ENCODE results near the gene UGT1A8. TPM values are rescaled to one million over a fixed set of nuclear protein-coding genes. Genes with fewer than 3 reads are reported as not detected.

UGT1A8 gene
- total RNA-seq, 1 donor from 2014 or later, result not detected

GRCh38 chr2:233684640-233685039, 67.2 kb downstream of the UGT1A8 start:
- no peak for TF ChIP-seq CTCF (IDR thresholded peaks at IDR 0.05)
- no peak for DNase-seq (ENCODE audit: extremely low spot score, unreplicated experiment)
- no peak overlapping the region for H3K27ac Mint-ChIP-seq (ENCODE audit: unreplicated experiment)

GRCh38 chr2:233686928-233687327, 69.5 kb downstream of the UGT1A8 start:
- no peaks in the 10 kb centered on the region for H3K4me1 Mint-ChIP-seq (ENCODE audit: unreplicated experiment)
- H3K4me3 Mint-ChIP-seq (ENCODE audit: unreplicated experiment), result no peak overlapping the region
- no peak for DNase-seq (ENCODE audit: extremely low spot score, unreplicated experiment)
- peaks cover 4% of the 10 kb centered on the region for H3K9me3 Mint-ChIP-seq (ENCODE audit: unreplicated experiment)
- no peak for TF ChIP-seq CTCF (IDR thresholded peaks at IDR 0.05)
- peaks cover 17% of the 10 kb centered on the region for H3K27me3 Mint-ChIP-seq (ENCODE audit: unreplicated experiment)
- no peak overlapping the region for H3K27ac Mint-ChIP-seq (ENCODE audit: unreplicated experiment)
- no peaks in the 10 kb centered on the region for H3K36me3 Mint-ChIP-seq (ENCODE audit: unreplicated experiment)

More at GRCh38 chr2:233684640-233685039, 67.2 kb downstream of the UGT1A8 start:
- Mint-ChIP-seq H3K4me3 (ENCODE audit: unreplicated experiment) (no peak overlapping the region), H3K9me3 (ENCODE audit: unreplicated experiment) (peaks cover 4% of the 10 kb centered on the region), H3K36me3 (ENCODE audit: unreplicated experiment) (no peaks in the 10 kb centered on the region), H3K27me3 (ENCODE audit: unreplicated experiment) (peaks cover 19% of the 10 kb centered on the region), H3K4me1 (ENCODE audit: unreplicated experiment) (no peaks in the 10 kb centered on the region)

GRCh38 chr2:233688341-233688740, 70.9 kb downstream of the UGT1A8 start:
- Mint-ChIP-seq H3K4me3 (ENCODE audit: unreplicated experiment) (no peak overlapping the region), H3K27me3 (ENCODE audit: unreplicated experiment) (peaks cover 16% of the 10 kb centered on the region), H3K36me3 (ENCODE audit: unreplicated experiment) (no peaks in the 10 kb centered on the region), H3K9me3 (ENCODE audit: unreplicated experiment) (peaks cover 4% of the 10 kb centered on the region), H3K4me1 (ENCODE audit: unreplicated experiment) (no peaks in the 10 kb centered on the region), H3K27ac (ENCODE audit: unreplicated experiment) (no peak overlapping the region)
- no peak for DNase-seq (ENCODE audit: extremely low spot score, unreplicated experiment)
- no peak for TF ChIP-seq CTCF (IDR thresholded peaks at IDR 0.05)

GRCh38 chr2:233689031-233689430, 71.6 kb downstream of the UGT1A8 start:
- no peak for DNase-seq (ENCODE audit: extremely low spot score, unreplicated experiment)
- Mint-ChIP-seq H3K27me3 (ENCODE audit: unreplicated experiment) (peaks cover 10% of the 10 kb centered on the region), H3K9me3 (ENCODE audit: unreplicated experiment) (peaks cover 4% of the 10 kb centered on the region), H3K4me1 (ENCODE audit: unreplicated experiment) (no peaks in the 10 kb centered on the region), H3K4me3 (ENCODE audit: unreplicated experiment) (no peak overlapping the region), H3K27ac (ENCODE audit: unreplicated experiment) (no peak overlapping the region), H3K36me3 (ENCODE audit: unreplicated experiment) (no peaks in the 10 kb centered on the region)
- no peak for TF ChIP-seq CTCF (IDR thresholded peaks at IDR 0.05)

GRCh38 chr2:233689501-233689900, 72.1 kb downstream of the UGT1A8 start:
- Mint-ChIP-seq H3K9me3 (ENCODE audit: unreplicated experiment) (peaks cover 4% of the 10 kb centered on the region), H3K27me3 (ENCODE audit: unreplicated experiment) (peaks cover 10% of the 10 kb centered on the region), H3K4me1 (ENCODE audit: unreplicated experiment) (no peaks in the 10 kb centered on the region), H3K27ac (ENCODE audit: unreplicated experiment) (no peak overlapping the region), H3K4me3 (ENCODE audit: unreplicated experiment) (no peak overlapping the region), H3K36me3 (ENCODE audit: unreplicated experiment) (no peaks in the 10 kb centered on the region)
- no peak for TF ChIP-seq CTCF (IDR thresholded peaks at IDR 0.05)
- no peak for DNase-seq (ENCODE audit: extremely low spot score, unreplicated experiment)
